ENCODE results near the gene PXK.

PXK gene

DNA sequence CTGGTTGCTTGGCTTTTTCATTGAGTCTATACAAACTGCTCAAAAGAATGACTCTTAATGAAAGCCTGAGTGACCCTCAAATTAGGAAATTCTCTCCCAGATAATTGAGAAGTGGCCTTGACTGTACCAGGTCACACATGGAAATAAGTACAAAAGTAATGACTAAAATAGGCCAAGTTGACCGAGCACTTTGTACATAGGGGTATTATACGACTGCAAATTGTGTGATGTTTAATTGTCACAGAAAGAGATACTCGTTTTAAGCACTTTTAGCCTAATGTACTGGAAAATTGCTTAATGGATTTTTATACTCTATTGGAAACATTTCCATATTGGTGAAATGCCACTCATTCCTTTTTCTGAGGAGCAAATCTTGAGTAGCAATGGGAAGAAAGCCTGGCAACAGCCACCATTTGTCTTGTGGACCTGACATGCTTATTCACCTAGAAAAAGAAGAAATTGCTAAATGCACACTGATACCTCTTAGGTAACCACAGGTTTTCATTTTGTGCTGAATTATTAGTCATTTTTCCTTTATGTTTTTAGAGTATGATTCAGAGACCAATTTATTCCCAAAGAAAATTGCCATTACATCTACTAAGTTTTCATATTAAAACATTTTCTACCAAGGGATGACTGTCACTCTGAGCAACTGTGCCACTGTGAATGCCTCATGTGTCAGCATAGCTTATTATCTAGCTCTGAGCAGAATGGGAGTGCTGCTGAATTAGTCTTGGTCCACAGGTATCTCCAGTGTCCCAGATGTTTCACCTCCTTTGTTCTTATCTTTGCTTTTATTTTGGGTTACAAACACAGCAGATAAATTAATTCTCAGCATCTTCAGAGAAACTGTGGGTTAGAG is 8.9 kb upstream of the PXK start:
- TF ChIP-seq CTCF (IDR thresholded peaks at IDR 0.05; ENCODE audit: low read depth, low read length, missing control alignments) = no peak
- no peak for DNase-seq (ENCODE audit: low read depth)
- H3K4me3 ChIP-seq (ENCODE audit: low read depth, low read length) = no peak overlapping the region

DNA sequence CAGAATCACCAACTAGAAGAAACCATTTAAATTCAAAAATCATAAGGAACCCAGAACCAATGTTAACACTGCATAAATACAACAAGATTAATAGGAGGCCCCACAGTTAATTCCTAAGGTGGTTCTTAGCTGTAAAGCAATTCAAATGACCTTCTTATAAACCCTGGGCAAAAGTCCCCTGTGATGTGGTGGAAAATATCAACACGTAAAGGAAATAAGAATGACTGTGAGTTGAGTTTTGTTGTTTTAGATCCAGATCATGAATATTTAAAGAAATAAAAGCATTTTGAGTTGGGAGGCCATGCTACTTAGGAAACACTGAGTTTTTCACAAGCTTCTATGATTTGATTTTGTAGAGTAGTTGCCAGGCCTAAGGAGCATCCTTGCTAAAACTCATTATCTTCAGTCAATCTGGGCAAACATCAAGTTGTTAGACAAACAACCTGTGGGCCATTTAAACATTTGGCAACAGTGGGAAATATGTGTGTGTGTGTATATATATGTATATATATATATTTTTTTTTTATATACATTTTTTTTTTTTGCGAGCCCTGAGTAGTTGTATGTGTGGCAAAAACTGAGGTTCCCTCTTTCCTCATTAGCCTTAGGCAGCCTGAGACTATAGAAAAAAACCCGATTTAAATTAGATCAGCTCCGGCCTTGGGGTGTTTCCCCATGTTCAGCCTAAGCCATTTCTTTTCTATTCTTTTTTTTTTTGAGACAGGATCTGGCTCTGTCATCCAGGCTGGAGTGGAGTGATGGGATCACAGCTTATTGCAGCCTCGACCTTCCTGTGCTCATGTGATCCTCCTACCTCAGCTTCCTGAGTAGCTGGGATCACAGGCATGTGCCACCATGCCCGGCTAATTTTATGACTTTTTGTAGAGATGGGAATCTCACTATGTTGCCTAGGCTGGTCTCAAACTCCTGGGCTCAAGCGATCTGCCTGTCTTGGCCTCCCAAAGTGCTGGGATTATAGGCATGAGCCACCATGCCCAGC is 8.0 kb upstream of the PXK start:
- DNase-seq (ENCODE audit: low read depth) = no peak
- H3K4me3 ChIP-seq (ENCODE audit: low read depth, low read length) = no peak overlapping the region
- TF ChIP-seq CTCF (IDR thresholded peaks at IDR 0.05; ENCODE audit: low read depth, low read length, missing control alignments) = no peak

GRCh38 chr3:58325525-58325992 is 7.1 kb upstream of the PXK start:
- DNase-seq (ENCODE audit: low read depth) = no peak
- no peak overlapping the region for H3K4me3 ChIP-seq (ENCODE audit: low read depth, low read length)
- no peak for TF ChIP-seq CTCF (IDR thresholded peaks at IDR 0.05; ENCODE audit: low read depth, low read length, missing control alignments)

- no peak overlapping the region for H3K4me3 ChIP-seq (ENCODE audit: low read depth, low read length)
- DNase-seq (ENCODE audit: low read depth) = no peak
- no peak for TF ChIP-seq CTCF (IDR thresholded peaks at IDR 0.05; ENCODE audit: low read depth, low read length, missing control alignments)
Measured at GRCh38 chr3:58326267-58326900, 6.3 kb upstream of the PXK start.

DNA sequence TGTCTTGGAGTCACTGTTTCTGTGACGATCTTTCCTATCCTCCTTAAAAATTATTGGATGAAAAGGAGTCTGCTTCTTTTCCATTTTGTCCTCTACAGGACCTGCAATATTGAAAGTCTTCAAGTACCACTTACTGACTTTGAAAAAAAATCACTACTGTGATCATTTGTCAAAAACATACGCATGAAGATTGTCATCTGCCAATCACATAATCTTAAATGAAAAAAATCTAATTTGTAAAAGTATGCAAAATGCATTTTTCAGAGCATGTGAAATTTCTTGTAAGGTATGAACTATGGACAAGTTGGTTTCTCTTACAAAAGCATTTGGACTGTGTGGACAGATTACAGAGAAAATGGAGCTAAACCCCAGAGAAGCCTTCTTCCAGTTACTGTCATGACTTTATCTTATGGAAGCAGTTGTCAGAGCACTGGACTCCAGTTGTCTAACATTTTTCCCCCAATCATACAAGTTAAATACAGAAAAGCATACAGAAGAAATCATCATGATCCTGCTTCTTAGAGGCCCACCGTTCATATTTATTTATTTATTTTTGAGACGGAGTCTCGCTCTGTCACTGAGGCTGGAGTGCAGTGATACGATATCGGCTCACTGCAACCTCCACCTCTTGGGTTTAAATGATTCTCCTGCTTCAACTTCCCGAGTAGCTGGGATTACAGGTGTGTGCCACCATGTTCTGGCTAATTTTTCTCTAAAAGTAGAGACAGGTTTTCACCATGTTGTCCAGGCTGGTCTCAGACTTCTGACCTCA is 3.4 kb upstream of the PXK start:
- TF ChIP-seq CTCF (IDR thresholded peaks at IDR 0.05; ENCODE audit: low read depth, low read length, missing control alignments) = no peak
- H3K4me3 ChIP-seq (ENCODE audit: low read depth, low read length) = no peak overlapping the region
- DNase-seq (ENCODE audit: low read depth) = no peak

- no peak for TF ChIP-seq CTCF (IDR thresholded peaks at IDR 0.05; ENCODE audit: low read depth, low read length, missing control alignments)
- no peak overlapping the region for H3K4me3 ChIP-seq (ENCODE audit: low read depth, low read length)
- no peak for DNase-seq (ENCODE audit: low read depth)
Measured at GRCh38 chr3:58329922-58330413, 2.7 kb upstream of the PXK start.
